B cell (primary cell): ENCODE results near the gene BCAR3. TPM values are rescaled to one million over a fixed set of nuclear protein-coding genes. Genes with fewer than 3 reads are reported as not detected.

Experiments used
- ATAC-seq: fragments of 200-7000 bp; cut with Tn5 transposase; one replicate; pipeline ENCODE4 v1.10.0; 2021; ENCODE audit warnings: low read depth, mild to moderate bottlenecking, moderate number of reproducible peaks, moderate library complexity
- CTCF ChIA-PET: fragments of 350-600 bp; sonication (Branson Sonifier 250); formaldehyde crosslinking; loops from one replicate; lab custom pipeline; 2021; ENCODE audit warnings: antibody characterized with exemption, inconsistent platforms; lab: Charles Lee
- POLR2A ChIA-PET: fragments of 350-600 bp; sonication (Branson Sonifier 250); formaldehyde crosslinking; loops from one replicate; lab custom pipeline; 2021; ENCODE audit warnings: antibody characterized with exemption; lab: Charles Lee
- DNase-seq: peaks from one replicate; pipeline ENCODE4 v3.0.0; 2013
- H2AFZ ChIP-seq: 2 replicates; pipeline ENCODE4 v1.6.1; 2012; ENCODE audit warnings: mild to moderate bottlenecking, low read depth, low read length; ENCODE audit not compliant: insufficient read depth, poor library complexity, severe bottlenecking
- H3K27ac ChIP-seq, 2 donors: 1 replicate in 1 of 2; 2 replicates in 1 of 2; pipeline ENCODE4 v1.5.1; 2012 to 2013; ENCODE audit warnings: low read length in 2 of 2, mild to moderate bottlenecking in 2 of 2, moderate library complexity in 1 of 2
- H3K27me3 ChIP-seq, 4 experiments: fragments of 200-600 bp in 1 of 4; sonication (generic) in 1 of 4; replicated peaks in 1 of 4; 1 replicate in 2 of 4; 2 replicates in 2 of 4; pipeline versions ENCODE4 v1.6.1 to v1.7.0; 2013 to 2016; ENCODE audit warnings: low read length in 3 of 4, mild to moderate bottlenecking in 2 of 4, mixed read lengths in 1 of 4, moderate library complexity in 1 of 4; ENCODE audit not compliant: insufficient read depth in 4 of 4, control insufficient read depth in 3 of 4; ENCODE audit errors: control extremely low read depth in 1 of 4
- H3K36me3 ChIP-seq, 2 experiments: replicated peaks in 1 of 2; 1 replicate in 1 of 2; 2 replicates in 1 of 2; pipeline versions ENCODE4 v1.6.1 to v1.7.1; 2013; ENCODE audit warnings: low read length in 1 of 2; ENCODE audit not compliant: insufficient read depth in 2 of 2, control insufficient read depth in 1 of 2; ENCODE audit errors: control extremely low read depth in 1 of 2, extremely low read depth in 1 of 2
- H3K4me1 ChIP-seq, 2 donors: fragments of 200-600 bp in 1 of 2; sonication (generic) in 1 of 2; 1 replicate in 1 of 2; 2 replicates in 1 of 2; pipeline versions ENCODE4 v1.5.1 to v1.6.1; 2013 to 2017; ENCODE audit warnings: low read length in 2 of 2; ENCODE audit not compliant: control insufficient read depth in 2 of 2, insufficient read depth in 2 of 2
- H3K4me2 ChIP-seq: replicated peaks from 2 replicates; pipeline ENCODE3; 2012; ENCODE audit warnings: mild to moderate bottlenecking, low read depth, low read length; ENCODE audit not compliant: poor library complexity, severe bottlenecking
- H3K4me3 ChIP-seq, 5 experiments: fragments of 200-600 bp in 1 of 5; sonication (generic) in 1 of 5; 1 replicate in 3 of 5; 2 replicates in 2 of 5; pipeline versions ENCODE4 v1.5.1 to v1.7.0; 2011 to 2016; ENCODE audit warnings: low read length in 4 of 5, mild to moderate bottlenecking in 4 of 5, low read depth in 2 of 5, control low read depth in 1 of 5, moderate library complexity in 1 of 5; ENCODE audit not compliant: insufficient read depth in 1 of 5; ENCODE audit errors: control extremely low read depth in 1 of 5, extremely low read depth in 1 of 5
- H3K79me2 ChIP-seq: fragments of 200-600 bp; sonication (generic); one replicate; pipeline ENCODE4 v1.6.0; 2016; ENCODE audit warnings: low read length; ENCODE audit not compliant: control insufficient read depth, insufficient read depth
- H3K9ac ChIP-seq: fragments of 200-600 bp; sonication (generic); 2 replicates; pipeline ENCODE4 v1.6.1; 2017; ENCODE audit warnings: mild to moderate bottlenecking, low read length, moderate library complexity
- H3K9me3 ChIP-seq, 3 donors: one replicate each; pipeline versions ENCODE4 v1.6.1 to v1.7.1; 2013; ENCODE audit warnings: low read length in 2 of 3; ENCODE audit not compliant: control insufficient read depth in 2 of 3, insufficient read depth in 1 of 3; ENCODE audit errors: control extremely low read depth in 1 of 3
- H4K20me1 ChIP-seq: 2 replicates; pipeline ENCODE4 v1.6.0; 2012; ENCODE audit warnings: mild to moderate bottlenecking, low read length; ENCODE audit not compliant: insufficient read depth, control insufficient read depth, poor library complexity, severe bottlenecking
- H3K27ac Mint-ChIP-seq: one replicate; pipeline ENCODE4 v1.8.0; 2021; ENCODE audit warnings: mixed read lengths
- H3K27me3 Mint-ChIP-seq: one replicate; pipeline ENCODE4 v1.8.0; 2021; ENCODE audit warnings: mixed read lengths
- H3K4me1 Mint-ChIP-seq: one replicate; pipeline ENCODE4 v1.8.0; 2021; ENCODE audit warnings: mixed read lengths
- H3K4me3 Mint-ChIP-seq: one replicate; pipeline ENCODE4 v1.8.0; 2021; ENCODE audit warnings: mixed read lengths
- H3K9me3 Mint-ChIP-seq: one replicate; pipeline ENCODE4 v1.8.0; 2022; ENCODE audit warnings: mixed read lengths; ENCODE audit not compliant: insufficient read depth
- EZH2 ChIP-seq: IDR thresholded peaks from 2 replicates; pipeline ENCODE4 v1.6.1; 2012; ENCODE audit warnings: borderline replicate concordance, low read depth, mild to moderate bottlenecking, moderate library complexity, low read length; ENCODE audit not compliant: insufficient read depth, poor library complexity, severe bottlenecking
- WGBS: methylation state at CpG from one replicate; pipeline ENCODE4 v1.1.5; 2013; ENCODE audit warnings: missing lambda C conversion rate; ENCODE audit not compliant: insufficient coverage; 5-methylcytosine and 5-hydroxymethylcytosine counted together
- intact Hi-C: fragments of 100-400 bp; cut with micrococcal nuclease; formaldehyde crosslinking; loops from one replicate; pipeline ENCODE4 v1.10.0; 2022
- polyA plus RNA-seq: library from polyadenylated mRNA; depleted of rRNA; stranded (reverse); fragments of >200 nt; gene quantifications from 2 replicates; pipeline ENCODE4 v1.2.3, GENCODE V29; 2012
- total RNA-seq, 2 donors: library from RNA; stranded (reverse); fragments of 120-200 nt in 1 of 2; gene quantifications; 1 replicate in 1 of 2; 2 replicates in 1 of 2; pipeline versions ENCODE4 v1.2.3 to v1.2.4, GENCODE V29; 2013 to 2022
- TF ChIP-seq, protein P1 (sequence below): fragments of 200-600 bp; IDR thresholded peaks from one replicate; pipeline ENCODE4 v1.8.0; 2022; ENCODE audit warnings: antibody characterized with exemption, mild to moderate bottlenecking

Gene BCAR3
- total and polyA plus RNA-seq, 2 donors (not counting 1 experiment from before 2014, with no cell fraction given), result 6.7 to 13.0 TPM

DNA sequence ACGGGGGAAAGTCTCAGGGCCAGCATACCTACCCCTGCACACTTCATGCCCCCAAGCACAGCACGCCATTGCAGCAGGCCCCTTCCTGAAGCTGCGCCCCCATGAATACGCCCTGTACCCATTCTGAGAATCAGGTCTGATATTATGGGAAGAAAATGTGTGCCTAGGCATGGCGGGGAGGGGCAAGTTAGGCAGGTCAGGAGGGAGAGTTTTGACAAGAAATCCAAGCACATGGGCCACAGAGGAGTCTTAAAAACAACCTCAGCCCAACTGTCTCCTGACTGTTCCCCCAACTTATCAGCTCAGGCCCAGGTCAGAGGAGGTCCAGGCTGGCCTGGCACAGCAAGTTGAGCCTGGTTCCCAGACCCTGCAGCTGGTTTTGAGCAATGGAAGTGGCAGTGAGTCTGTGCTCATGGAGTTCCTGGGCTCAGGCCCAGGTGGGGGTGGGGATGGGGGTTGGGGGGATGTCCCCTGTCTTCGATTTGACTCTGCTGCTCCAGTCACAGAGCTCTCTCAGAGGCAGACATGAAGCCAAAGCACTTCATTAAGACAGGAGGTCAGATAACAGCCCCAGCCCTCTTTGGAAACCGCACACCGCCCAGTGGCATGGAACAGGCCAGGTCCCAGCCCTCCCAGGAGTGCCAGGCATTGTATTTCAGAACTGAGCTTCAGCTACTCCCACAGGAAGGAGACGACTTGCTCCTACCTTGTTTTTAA is 20.6 kb upstream of the BCAR3 start:
- H3K27ac ChIP-seq, result peak overlapping the region in 1 of 2 donors; percentile 55
- Mint-ChIP-seq H3K27ac (peak overlapping the region; percentile 88), H3K4me1 (peaks cover 62% of the 10 kb centered on the region), H3K9me3 (no peaks in the 10 kb centered on the region), H3K4me3 (peak overlapping the region; percentile 26), H3K27me3 (no peaks in the 10 kb centered on the region)
- H3K9ac ChIP-seq, result no peak overlapping the region
- H3K9me3 ChIP-seq, result no peaks in the 10 kb centered on the region
- H3K4me2 ChIP-seq, result peak overlapping the region; percentile 66
- H3K4me1 ChIP-seq, result peaks cover 54 to 60% of the 10 kb centered on the region in 2 donors
- ChIA-PET POLR2A (interaction anchor here (0.6 to 1.8 kb wide), 3 partner anchors 9 to 372 kb away, joined by 3 to 10 read pairs (median 9); no protein-coding TSS in a partner anchor), CTCF (interaction anchor here (1.0 to 3.5 kb wide), 4 partner anchors 14 to 112 kb away, joined by 3 to 14 read pairs (median 4); partner anchors contain the start of gene BCAR3)
- no peaks in the 10 kb centered on the region for H4K20me1 ChIP-seq
- no peaks in the 10 kb centered on the region for H3K79me2 ChIP-seq
- ATAC-seq, result no peak
- no peak overlapping the region for H3K4me3 ChIP-seq
- 70% methylated on average over 5 of the region's 9 CpGs for WGBS
- H3K27me3 ChIP-seq, result no peaks in the 10 kb centered on the region
- no peaks in the 10 kb centered on the region for H3K36me3 ChIP-seq
- peak overlapping the region; percentile 40 for H2AFZ ChIP-seq
- no peak for DNase-seq
- intact Hi-C loops, result loop anchor here (1.0 to 10.0 kb wide), 2 partner anchors 9 to 203 kb away; partner anchors contain the start of gene GCLM
- TF ChIP-seq, protein P1, sequence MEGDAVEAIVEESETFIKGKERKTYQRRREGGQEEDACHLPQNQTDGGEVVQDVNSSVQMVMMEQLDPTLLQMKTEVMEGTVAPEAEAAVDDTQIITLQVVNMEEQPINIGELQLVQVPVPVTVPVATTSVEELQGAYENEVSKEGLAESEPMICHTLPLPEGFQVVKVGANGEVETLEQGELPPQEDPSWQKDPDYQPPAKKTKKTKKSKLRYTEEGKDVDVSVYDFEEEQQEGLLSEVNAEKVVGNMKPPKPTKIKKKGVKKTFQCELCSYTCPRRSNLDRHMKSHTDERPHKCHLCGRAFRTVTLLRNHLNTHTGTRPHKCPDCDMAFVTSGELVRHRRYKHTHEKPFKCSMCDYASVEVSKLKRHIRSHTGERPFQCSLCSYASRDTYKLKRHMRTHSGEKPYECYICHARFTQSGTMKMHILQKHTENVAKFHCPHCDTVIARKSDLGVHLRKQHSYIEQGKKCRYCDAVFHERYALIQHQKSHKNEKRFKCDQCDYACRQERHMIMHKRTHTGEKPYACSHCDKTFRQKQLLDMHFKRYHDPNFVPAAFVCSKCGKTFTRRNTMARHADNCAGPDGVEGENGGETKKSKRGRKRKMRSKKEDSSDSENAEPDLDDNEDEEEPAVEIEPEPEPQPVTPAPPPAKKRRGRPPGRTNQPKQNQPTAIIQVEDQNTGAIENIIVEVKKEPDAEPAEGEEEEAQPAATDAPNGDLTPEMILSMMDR, result no peak
- TF ChIP-seq EZH2, result no peak

DNA sequence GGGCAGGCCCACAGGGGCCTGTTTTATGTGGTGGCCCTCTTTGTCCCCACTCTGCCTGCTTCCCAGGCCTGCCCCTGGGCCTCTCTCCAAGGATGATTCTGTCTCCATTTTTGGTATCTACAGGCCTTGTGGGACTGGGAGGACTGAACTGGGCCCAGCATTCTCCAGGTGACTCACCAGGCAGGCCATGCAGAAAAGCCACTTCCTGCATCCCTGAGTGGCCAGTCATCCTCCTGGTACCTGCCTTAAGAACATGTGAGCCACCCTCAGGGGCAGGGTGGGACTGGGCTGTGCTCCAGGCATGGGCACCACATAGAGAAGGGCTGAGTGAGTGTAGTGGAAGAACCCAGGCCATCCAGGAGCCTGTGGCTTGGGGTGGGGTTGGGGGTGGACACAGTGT is 20.0 kb upstream of the BCAR3 start:
- Histone ChIP-seq H3K27ac (no peak overlapping the region), H2AFZ (no peak overlapping the region), H3K9me3 (no peaks in the 10 kb centered on the region), H3K4me1 (peaks cover 54 to 61% of the 10 kb centered on the region in 2 donors), H3K4me2 (peak overlapping the region; percentile 66), H3K36me3 (no peaks in the 10 kb centered on the region), H3K79me2 (no peaks in the 10 kb centered on the region), H3K27me3 (no peaks in the 10 kb centered on the region), H3K9ac (no peak overlapping the region), H4K20me1 (no peaks in the 10 kb centered on the region), H3K4me3 (no peak overlapping the region)
- H3K9me3 Mint-ChIP-seq, result no peaks in the 10 kb centered on the region
- H3K27ac Mint-ChIP-seq, result peak overlapping the region; percentile 88
- intact Hi-C loops, result loop anchor here (1.0 to 10.0 kb wide), 2 partner anchors 8 to 203 kb away; partner anchors contain the start of gene GCLM
- TF ChIP-seq, protein P1, result no peak
- no peak for TF ChIP-seq EZH2
- POLR2A ChIA-PET, result interaction anchor here (0.6 to 1.8 kb wide), 2 partner anchors 9 to 372 kb away, joined by 9 to 10 read pairs; no protein-coding TSS in a partner anchor
- DNase-seq (no peak), ATAC-seq (no peak)
- H3K4me3 Mint-ChIP-seq, result peak overlapping the region; percentile 26
- H3K4me1 Mint-ChIP-seq, result peaks cover 62% of the 10 kb centered on the region
- no peaks in the 10 kb centered on the region for H3K27me3 Mint-ChIP-seq
- CTCF ChIA-PET, result no interaction called here
